HAP-1 (cell line): Measurements from ENCODE around the gene CCL17.
"Not testable (repeated sequence)": the region's sequence is repeated elsewhere in the genome, so short reads cannot be mapped to it uniquely, and the experiment has no call there.

Source experiments
- DNase-seq, 2 experiments: peaks; one replicate each; pipeline ENCODE4 v3.0.0-alpha.2; 2016 to 2020; ENCODE audit warnings: low spot score in 2 of 2
- H3K27me3 ChIP-seq: fragments of 250-450 bp; sonication (Bioruptor Pico); 2 replicates; pipeline ENCODE4 v1.5.1; 2020; ENCODE audit warnings: low read depth, mild to moderate bottlenecking, moderate library complexity
- H3K36me3 ChIP-seq: fragments of 250-450 bp; sonication (Bioruptor Pico); replicated peaks from 2 replicates; pipeline ENCODE4 v1.5.1; 2020; ENCODE audit warnings: mild to moderate bottlenecking
- H3K4me1 ChIP-seq: fragments of 250-450 bp; sonication (Bioruptor Pico); 2 replicates; pipeline ENCODE4 v1.5.1; 2020; ENCODE audit warnings: mild to moderate bottlenecking
- H3K4me3 ChIP-seq: fragments of 250-450 bp; sonication (Bioruptor Pico); 2 replicates; pipeline ENCODE4 v1.5.1; 2020; ENCODE audit warnings: mild to moderate bottlenecking, moderate library complexity
- H3K9me3 ChIP-seq: fragments of 250-450 bp; sonication (Bioruptor Pico); 2 replicates; pipeline ENCODE4 v1.5.1; 2020; ENCODE audit warnings: mild to moderate bottlenecking, moderate library complexity
- in situ Hi-C: fragments of 300-500 bp; cut with MboI; formaldehyde crosslinking; loops from 3 replicates; pipeline ENCODE4 v1.14.3; 2020; ENCODE audit warnings: low sequenced_read_pairs, inconsistent platforms, mixed read lengths

Gene CCL17

DNA sequence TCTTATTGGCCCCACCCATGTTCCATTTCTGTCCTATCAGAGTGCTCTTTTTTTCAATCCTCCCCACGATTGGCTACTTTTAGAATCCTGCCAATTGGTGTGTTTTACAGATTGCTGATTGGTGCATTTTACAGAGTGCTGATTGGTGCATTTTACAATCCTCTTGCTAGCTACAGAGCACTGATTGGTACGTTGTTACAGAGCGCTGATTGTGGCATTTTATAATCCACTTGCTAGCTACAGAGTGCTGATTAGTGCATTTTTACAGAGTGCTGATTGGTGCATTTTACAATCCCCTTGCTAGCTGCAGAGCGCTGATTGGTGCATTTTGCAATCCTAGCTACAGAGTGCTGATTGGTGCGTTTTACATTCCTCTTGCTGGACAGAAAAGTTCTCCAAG is 9.5 kb upstream of the CCL17 start:
- Histone ChIP-seq H3K36me3 (no peaks in the 10 kb centered on the region), H3K9me3 (no peaks in the 10 kb centered on the region), H3K27me3 (peaks cover 11% of the 10 kb centered on the region), H3K4me3 (no peak overlapping the region), H3K4me1 (no peaks in the 10 kb centered on the region)
- in situ Hi-C loops, result no loop called here
- no peak for DNase-seq

DNA sequence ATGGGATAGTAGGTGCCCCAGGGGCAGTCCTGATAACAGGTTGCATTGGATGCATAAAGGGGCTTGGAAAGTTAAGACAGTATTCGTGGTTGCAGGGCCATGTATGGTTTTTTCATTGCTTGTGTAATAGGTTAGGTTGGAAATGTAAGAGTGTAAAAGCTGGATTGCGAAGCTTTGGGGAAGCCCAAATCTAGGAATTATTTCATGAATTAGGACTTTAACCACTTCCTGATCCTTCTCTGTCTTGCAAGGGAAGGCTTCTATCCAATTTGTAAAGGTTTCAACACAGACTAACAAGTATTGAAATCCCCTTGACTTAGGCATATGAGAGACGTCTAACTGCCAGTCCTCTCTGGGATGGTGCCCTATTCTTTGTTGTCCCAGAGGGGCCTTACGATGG is 7.8 kb upstream of the CCL17 start:
- no peaks in the 10 kb centered on the region for H3K36me3 ChIP-seq
- DNase-seq, result no peak
- no peaks in the 10 kb centered on the region for H3K4me1 ChIP-seq
- H3K4me3 ChIP-seq, result no peak overlapping the region
- in situ Hi-C loops, result no loop called here
- no peaks in the 10 kb centered on the region for H3K9me3 ChIP-seq
- no peaks in the 10 kb centered on the region for H3K27me3 ChIP-seq

DNA sequence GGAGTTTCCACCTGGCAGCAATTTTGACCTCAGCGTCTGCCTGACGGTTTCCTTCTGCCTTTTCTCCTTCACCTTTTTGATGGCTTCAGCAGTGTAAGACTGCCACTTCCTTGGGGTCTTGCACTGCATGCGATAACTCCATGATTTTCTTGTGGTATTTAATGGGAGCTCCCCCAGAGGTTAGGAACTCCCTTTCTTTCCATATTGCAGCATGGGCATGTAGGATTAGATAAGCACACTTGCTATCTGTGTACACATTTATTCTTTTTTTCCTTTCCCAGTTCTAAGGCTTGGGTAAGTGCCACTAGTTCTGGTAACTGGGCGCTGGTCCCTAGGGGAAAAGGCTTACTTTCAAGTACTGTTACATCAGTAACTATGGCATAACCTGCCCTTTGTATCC is 7.1 kb upstream of the CCL17 start:
- in situ Hi-C loops, H3K27me3 ChIP-seq, H3K4me1 ChIP-seq, DNase-seq, H3K9me3 ChIP-seq, H3K4me3 ChIP-seq, H3K36me3 ChIP-seq: not testable (repeated sequence)

DNA sequence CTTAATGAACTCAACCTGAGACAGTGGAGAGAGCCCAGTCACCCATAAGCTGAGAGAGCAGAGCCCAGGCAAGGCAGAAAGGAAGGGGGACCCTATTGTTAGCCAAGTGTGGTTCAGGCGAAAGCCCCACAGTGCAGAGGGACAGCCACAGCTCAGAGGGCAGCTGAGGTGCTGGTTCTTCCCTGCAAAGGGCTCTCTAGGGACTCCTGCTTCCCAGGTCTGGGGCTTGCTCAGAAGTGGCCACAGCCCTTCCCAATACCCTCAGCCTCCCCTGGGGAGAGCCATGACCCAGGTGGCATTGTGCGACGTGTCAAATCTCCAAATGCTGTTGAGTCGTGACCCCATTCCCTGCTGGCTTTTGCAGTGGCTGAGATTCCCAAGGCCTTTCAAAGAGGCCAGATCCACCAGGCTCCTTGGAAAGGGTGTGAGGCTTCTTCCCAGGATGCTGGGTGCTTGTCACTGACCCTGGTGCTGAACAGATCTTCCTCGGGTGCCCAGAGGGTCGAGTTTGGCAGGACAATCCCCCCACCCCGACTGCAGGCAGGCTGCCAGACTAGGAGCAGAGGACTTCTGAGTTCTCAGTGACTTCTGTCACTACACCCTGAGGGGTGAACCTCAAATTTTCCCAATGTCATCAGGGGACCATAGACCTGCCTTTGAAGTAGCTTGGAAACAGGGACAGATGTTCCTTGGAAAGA is 2.5 kb upstream of the CCL17 start:
- no peaks in the 10 kb centered on the region for H3K9me3 ChIP-seq
- in situ Hi-C loops, result no loop called here
- no peaks in the 10 kb centered on the region; the same call in 1 of the 2 replicates for H3K27me3 ChIP-seq
- H3K36me3 ChIP-seq, result no peaks in the 10 kb centered on the region
- no peaks in the 10 kb centered on the region for H3K4me1 ChIP-seq
- H3K4me3 ChIP-seq, result no peak overlapping the region
- DNase-seq, result no peak

DNA sequence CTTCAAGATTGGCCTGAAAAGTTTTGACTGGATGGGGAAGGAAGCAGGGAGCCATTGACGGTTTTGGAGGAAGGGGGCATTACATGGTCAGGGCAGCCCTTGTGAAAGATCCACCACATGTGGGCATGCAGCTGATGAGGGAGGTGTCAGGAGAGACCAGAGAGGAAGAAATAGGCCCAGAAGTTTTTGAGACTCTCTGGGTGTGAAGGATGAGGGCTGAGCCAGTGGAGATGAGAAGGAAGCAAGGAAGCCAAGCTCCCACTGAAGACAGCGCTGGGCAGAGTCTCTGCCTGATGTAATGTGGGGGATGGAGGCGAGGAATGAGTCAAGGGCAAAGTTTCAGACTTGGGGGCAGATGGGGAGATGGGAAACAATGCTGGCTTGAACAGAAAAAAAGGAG is 530 bp downstream of the CCL17 start:
- no peak overlapping the region for H3K4me3 ChIP-seq
- DNase-seq, result no peak
- no peaks in the 10 kb centered on the region for H3K9me3 ChIP-seq
- H3K36me3 ChIP-seq, result no peaks in the 10 kb centered on the region
- no peaks in the 10 kb centered on the region; the same call in 1 of the 2 replicates for H3K27me3 ChIP-seq
- in situ Hi-C loops, result no loop called here
- no peaks in the 10 kb centered on the region for H3K4me1 ChIP-seq

DNA sequence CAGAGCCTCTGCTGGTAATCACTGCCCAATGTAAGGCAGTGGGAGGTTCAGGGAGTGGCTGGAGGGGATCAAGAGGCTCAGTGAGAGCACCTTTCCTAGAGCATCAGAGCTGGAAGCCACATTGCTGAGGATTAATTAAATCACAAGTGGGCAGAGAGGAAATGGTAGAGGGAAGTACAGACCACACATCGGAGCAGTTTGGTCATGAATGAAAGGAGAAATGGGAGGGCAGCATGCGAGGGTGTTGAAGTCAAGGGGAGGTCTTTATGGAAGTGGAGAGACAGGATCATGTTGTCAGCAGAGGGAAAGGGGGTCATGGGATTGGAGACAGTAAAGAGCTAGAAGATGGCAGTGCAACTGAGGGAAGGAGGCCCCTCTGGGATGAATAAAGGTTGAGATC is 2.3 kb downstream of the CCL17 start:
- no peak for DNase-seq
- in situ Hi-C loops, result no loop called here

DNA sequence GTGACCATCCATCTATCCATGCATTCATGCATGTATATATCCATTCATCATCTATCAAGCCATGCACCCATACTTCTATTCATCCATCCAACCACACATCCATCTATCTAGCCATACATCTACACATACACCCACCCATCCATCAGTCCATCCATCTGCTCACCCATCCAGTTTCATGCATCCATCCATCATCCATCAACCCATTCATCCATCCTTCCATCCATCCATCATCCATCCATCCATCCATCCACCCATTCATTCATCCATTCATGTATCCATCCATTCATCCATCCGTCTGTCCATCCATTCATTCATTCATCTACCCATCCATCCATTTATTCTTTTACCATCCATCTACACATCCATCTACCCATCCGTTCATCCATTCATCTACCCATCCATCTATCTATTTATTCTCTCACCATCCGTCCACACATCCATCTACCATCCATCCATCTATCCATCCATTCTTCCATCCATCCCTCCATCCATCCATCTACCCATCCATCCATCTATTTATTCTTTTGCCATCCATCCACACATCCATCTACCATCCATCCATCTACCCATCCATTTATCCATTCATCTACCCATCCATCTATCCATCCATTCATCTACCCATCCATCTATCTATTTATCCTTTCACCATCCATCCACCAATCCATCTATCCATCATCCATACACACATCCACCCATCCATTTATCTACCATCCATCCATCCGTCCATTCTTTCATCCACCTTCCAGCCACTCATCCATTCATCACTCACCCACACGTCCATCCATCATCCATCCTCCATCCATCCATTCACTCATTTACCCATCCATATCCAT is 3.2 kb downstream of the CCL17 start:
- H3K27me3 ChIP-seq, result no peaks in the 10 kb centered on the region
- in situ Hi-C loops, result no loop called here
- no peaks in the 10 kb centered on the region for H3K9me3 ChIP-seq
- no peaks in the 10 kb centered on the region for H3K36me3 ChIP-seq
- no peak for DNase-seq
- no peaks in the 10 kb centered on the region for H3K4me1 ChIP-seq
- no peak overlapping the region for H3K4me3 ChIP-seq

More for the DNA sequence above, 2.3 kb downstream of the CCL17 start:
- Histone ChIP-seq H3K27me3 (no peaks in the 10 kb centered on the region; the same call in 1 of the 2 replicates), H3K9me3 (no peaks in the 10 kb centered on the region), H3K4me3 (no peak overlapping the region), H3K36me3 (no peaks in the 10 kb centered on the region), H3K4me1 (no peaks in the 10 kb centered on the region)

DNA sequence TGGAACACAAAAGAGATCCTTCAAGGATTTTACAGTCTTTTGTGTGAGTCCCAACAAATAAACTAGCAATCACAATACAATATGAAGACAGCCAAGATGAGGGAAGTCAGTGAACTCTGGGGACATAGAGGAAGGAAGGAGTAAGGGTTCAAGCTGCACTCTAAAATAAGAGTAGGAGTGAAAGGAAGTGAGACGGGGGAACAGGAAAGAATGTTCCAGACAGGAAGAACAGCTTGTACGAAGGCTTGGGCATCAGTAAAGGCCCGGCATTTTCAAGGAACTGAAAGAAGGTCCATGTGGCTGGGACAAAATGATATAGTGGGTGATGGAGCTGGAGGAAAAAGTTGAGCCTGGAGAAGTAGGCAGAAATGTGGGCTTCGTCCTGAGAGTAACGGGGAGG is 4.5 kb downstream of the CCL17 start:
- DNase-seq, result no peak
- Histone ChIP-seq H3K9me3 (no peaks in the 10 kb centered on the region), H3K36me3 (no peaks in the 10 kb centered on the region), H3K4me1 (no peaks in the 10 kb centered on the region), H3K4me3 (no peak overlapping the region), H3K27me3 (no peaks in the 10 kb centered on the region)
- in situ Hi-C loops, result no loop called here

DNA sequence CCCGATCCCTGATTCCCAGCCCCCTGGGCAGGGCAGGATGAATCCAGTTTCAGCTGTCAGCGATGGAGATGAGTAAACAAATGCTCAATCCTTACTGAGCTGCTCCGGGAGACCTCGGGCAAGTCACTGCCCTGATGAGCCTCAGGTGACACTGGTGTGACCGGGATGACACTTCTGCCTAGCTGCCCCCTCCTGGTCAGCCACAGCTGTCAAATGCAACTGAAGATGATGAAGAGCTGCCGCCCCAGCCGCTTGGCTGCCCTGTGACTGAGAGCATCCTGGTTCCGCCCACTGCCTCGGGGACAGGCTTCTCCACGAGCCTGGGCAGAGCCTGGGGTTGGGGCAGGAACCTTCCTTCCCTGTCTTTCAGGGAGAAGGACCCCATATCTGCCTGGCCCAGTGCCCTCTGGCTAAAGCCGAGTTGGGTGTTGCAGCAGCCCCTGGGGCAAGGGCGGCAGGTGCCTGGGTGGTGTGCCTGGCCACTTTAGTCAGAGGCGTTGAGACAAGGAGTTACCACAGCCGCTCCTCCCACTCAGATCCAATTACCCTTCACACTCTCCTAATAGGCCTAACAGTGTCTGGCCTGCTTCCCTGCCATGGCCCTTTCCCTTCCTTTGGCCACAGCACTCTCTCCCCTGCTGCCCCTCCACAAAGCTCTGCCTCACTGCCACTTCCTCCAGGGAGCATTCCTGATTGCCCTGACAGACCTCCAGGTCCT is 5.5 kb downstream of the CCL17 start:
- no peak overlapping the region for H3K4me3 ChIP-seq
- DNase-seq, result no peak
- in situ Hi-C loops, result loop anchor here (10.0 kb wide), 1 partner anchor 325 kb away; no protein-coding TSS in a partner anchor
- no peaks in the 10 kb centered on the region for H3K36me3 ChIP-seq
- H3K9me3 ChIP-seq, result no peaks in the 10 kb centered on the region
- no peaks in the 10 kb centered on the region for H3K4me1 ChIP-seq
- H3K27me3 ChIP-seq, result no peaks in the 10 kb centered on the region

DNA sequence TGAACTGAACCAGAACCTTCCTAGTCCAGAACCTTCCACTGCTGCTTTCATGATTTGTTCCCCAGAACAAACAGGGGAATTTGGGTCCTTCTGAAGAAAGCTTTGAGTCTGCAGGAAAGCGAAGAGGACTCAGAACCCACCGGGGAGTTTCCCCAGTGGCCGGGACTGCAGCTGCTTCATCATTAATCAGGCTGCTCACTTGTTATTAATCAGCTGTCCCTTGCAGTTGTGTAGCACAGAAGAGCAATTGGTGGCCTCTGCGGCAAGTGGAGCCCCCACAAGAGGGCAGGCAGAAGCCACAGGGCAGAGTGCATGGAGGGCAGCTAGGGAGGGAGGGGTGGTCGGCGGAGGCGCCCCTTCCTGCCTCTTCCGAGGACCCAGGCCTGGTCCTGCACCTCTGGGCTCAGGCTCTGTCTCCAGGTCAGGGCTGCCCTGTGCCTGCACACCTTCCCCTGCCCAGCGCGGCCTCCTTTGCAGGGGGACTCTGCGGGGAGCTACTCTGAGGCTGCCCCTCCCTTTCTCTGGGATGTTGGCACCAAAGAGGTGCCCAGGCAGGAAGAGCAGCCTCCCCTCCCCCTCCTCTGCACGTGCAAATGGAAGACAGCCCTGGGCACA is 6.9 kb downstream of the CCL17 start:
- Histone ChIP-seq H3K9me3 (no peaks in the 10 kb centered on the region), H3K4me1 (no peaks in the 10 kb centered on the region), H3K27me3 (no peaks in the 10 kb centered on the region), H3K36me3 (no peaks in the 10 kb centered on the region), H3K4me3 (no peak overlapping the region)
- no peak for DNase-seq
- in situ Hi-C loops, result loop anchor here (10.0 kb wide), 1 partner anchor 327 kb away; no protein-coding TSS in a partner anchor

DNA sequence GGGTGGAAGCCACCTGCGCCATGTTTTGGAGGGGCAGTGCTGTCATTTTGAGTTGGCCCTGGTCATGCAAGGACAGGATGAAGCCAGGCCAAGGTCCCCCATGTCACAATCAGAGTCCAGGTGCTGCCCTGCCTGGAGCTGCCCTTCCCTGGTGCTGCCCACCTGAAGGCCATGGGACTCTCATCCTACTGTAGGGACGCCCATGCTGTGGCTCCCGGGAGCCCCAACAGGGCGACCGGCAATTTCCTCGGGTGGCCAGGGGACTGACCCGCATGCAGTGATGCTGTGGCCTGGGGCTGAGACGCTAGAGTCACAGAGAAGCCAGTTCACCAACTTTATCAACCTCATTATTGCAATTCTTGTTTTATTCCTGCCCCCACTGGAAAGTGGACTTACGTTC is 8.0 kb downstream of the CCL17 start:
- H3K9me3 ChIP-seq, result no peaks in the 10 kb centered on the region
- no peak for DNase-seq
- H3K4me3 ChIP-seq, result no peak overlapping the region
- in situ Hi-C loops, result loop anchor here (10.0 kb wide), 1 partner anchor 328 kb away; no protein-coding TSS in a partner anchor
- no peaks in the 10 kb centered on the region for H3K27me3 ChIP-seq
- no peaks in the 10 kb centered on the region for H3K36me3 ChIP-seq
- H3K4me1 ChIP-seq, result peaks cover 8% of the 10 kb centered on the region

DNA sequence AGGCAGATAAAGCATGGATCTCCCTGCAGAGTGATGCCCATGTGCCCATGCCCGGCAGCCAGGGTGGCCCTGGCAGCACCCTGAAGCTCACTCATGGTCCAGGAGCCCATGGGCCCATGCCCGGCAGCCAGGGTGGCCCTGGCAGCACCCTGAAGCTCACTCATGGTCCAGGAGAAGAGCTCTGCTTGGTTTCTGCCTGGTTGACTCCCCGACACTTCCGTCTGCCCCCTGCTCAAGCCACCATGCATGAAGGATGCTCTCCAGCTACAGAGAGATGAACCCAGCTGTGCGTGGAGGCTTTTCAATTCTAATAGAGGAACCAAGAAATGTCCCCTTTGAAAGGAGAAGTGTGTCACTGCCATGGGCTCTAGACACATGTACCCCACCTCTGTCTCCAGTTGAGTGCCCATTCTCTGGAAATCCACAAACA is 8.7 kb downstream of the CCL17 start:
- in situ Hi-C loops, result loop anchor here (10.0 kb wide), 1 partner anchor 329 kb away; no protein-coding TSS in a partner anchor
- DNase-seq, result no peak
- Histone ChIP-seq H3K27me3 (no peaks in the 10 kb centered on the region), H3K9me3 (no peaks in the 10 kb centered on the region), H3K36me3 (no peaks in the 10 kb centered on the region), H3K4me3 (no peak overlapping the region), H3K4me1 (peaks cover 8% of the 10 kb centered on the region)

DNA sequence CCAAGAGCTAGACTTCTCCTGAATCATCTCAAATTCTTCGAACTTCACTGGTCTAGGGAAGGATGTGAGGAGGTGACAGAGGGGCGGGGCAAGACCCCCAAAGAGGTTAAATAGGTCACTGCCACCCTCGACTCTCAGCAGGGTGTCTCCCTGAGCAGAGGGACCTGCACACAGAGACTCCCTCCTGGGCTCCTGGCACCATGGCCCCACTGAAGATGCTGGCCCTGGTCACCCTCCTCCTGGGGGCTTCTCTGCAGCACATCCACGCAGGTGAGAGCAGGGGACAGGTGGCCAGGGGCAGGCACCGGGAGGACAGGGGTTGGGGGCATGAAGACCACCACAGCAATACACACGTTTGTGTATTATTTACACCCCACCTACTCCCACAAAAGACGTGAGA is 9.2 kb downstream of the CCL17 start:
- H3K9me3 ChIP-seq, result no peaks in the 10 kb centered on the region
- in situ Hi-C loops, result loop anchor here (10.0 kb wide), 1 partner anchor 329 kb away; no protein-coding TSS in a partner anchor
- peaks cover 8% of the 10 kb centered on the region for H3K4me1 ChIP-seq
- no peaks in the 10 kb centered on the region for H3K27me3 ChIP-seq
- DNase-seq, result no peak
- no peaks in the 10 kb centered on the region for H3K36me3 ChIP-seq
- no peak overlapping the region for H3K4me3 ChIP-seq
